SK-N-MC (cell line): Measurements from ENCODE around the gene WDR7.

Experiments
- DNase-seq: peaks from one replicate; pipeline ENCODE4 v3.0.0-alpha.2; 2011; ENCODE audit warnings: low read depth, low spot score
- H3K27ac ChIP-seq: fragments of 200-600 bp; sonication (generic); 2 replicates; pipeline ENCODE4 v1.5.1; 2016; ENCODE audit warnings: mixed run types
- H3K36me3 ChIP-seq: fragments of 200-600 bp; sonication (generic); 2 replicates; pipeline ENCODE4 v1.6.1; 2017; ENCODE audit warnings: antibody characterized with exemption, low read length, mixed read lengths; ENCODE audit not compliant: insufficient read depth
- H3K4me3 ChIP-seq: fragments of 200-600 bp; sonication (generic); 2 replicates; pipeline ENCODE4 v1.5.1; 2016
- H3K9ac ChIP-seq: fragments of 200-600 bp; sonication (generic); 2 replicates; pipeline ENCODE4 v1.8.0; 2017; ENCODE audit warnings: mixed run types, mixed read lengths; ENCODE audit not compliant: insufficient read length
- H3K9me3 ChIP-seq: fragments of 200-600 bp; sonication (generic); 2 replicates; pipeline ENCODE4 v1.6.1; 2017; ENCODE audit warnings: low read depth, mild to moderate bottlenecking, antibody characterized with exemption, low read length, moderate library complexity, mixed read lengths
- EZH2 ChIP-seq: fragments of 200-600 bp; sonication (generic); IDR thresholded peaks from one replicate; pipeline ENCODE4 v1.6.1; 2017; ENCODE audit warnings: antibody characterized with exemption
- FOXP2 ChIP-seq: optimal IDR thresholded peaks from 2 replicates; pipeline ENCODE3; 2011; ENCODE audit warnings: mild to moderate bottlenecking, moderate library complexity; ENCODE audit not compliant: insufficient read depth; ENCODE audit errors: extremely low read length, control extremely low read depth
- POLR2AphosphoS5 ChIP-seq: IDR thresholded peaks from 2 replicates; pipeline ENCODE4 v1.6.1; 2012; ENCODE audit warnings: mild to moderate bottlenecking, low read depth, low read length, borderline replicate concordance

The WDR7 gene

GRCh38 chr18:56884511-56884910 lies 233.4 kb downstream of the WDR7 start:
- Histone ChIP-seq H3K36me3 (no peaks in the 10 kb centered on the region), H3K9ac (no peak overlapping the region), H3K9me3 (no peaks in the 10 kb centered on the region), H3K4me3 (no peak overlapping the region), H3K27ac (no peak overlapping the region)
- DNase-seq, result no peak
- TF ChIP-seq FOXP2 (no peak), EZH2 (no peak), POLR2AphosphoS5 (no peak)

GRCh38 chr18:56888978-56889377 lies 237.8 kb downstream of the WDR7 start:
- Histone ChIP-seq H3K9ac (no peak overlapping the region), H3K4me3 (no peak overlapping the region), H3K27ac (no peak overlapping the region), H3K9me3 (no peaks in the 10 kb centered on the region), H3K36me3 (no peaks in the 10 kb centered on the region)
- no peak for DNase-seq
- TF ChIP-seq EZH2 (no peak), POLR2AphosphoS5 (no peak), FOXP2 (no peak)

GRCh38 chr18:56889621-56890020 lies 238.5 kb downstream of the WDR7 start:
- no peak overlapping the region for H3K9ac ChIP-seq
- no peak overlapping the region for H3K4me3 ChIP-seq
- no peaks in the 10 kb centered on the region for H3K36me3 ChIP-seq
- no peak overlapping the region for H3K27ac ChIP-seq
- no peak for DNase-seq
- H3K9me3 ChIP-seq, result no peaks in the 10 kb centered on the region
- TF ChIP-seq POLR2AphosphoS5, result no peak
- no peak for TF ChIP-seq FOXP2

- H3K27ac ChIP-seq, result no peak overlapping the region
- H3K36me3 ChIP-seq, result no peaks in the 10 kb centered on the region
- no peak for DNase-seq
- no peak overlapping the region for H3K9ac ChIP-seq
- no peaks in the 10 kb centered on the region for H3K9me3 ChIP-seq
- H3K4me3 ChIP-seq, result no peak overlapping the region
- TF ChIP-seq POLR2AphosphoS5 (no peak), EZH2 (no peak), FOXP2 (no peak)
These were observed 239.5 kb downstream of the WDR7 start for GRCh38 chr18:56890632-56891031.

GRCh38 chr18:56891116-56891515 lies 240.0 kb downstream of the WDR7 start:
- Histone ChIP-seq H3K9ac (no peak overlapping the region), H3K4me3 (no peak overlapping the region), H3K36me3 (no peaks in the 10 kb centered on the region), H3K9me3 (no peaks in the 10 kb centered on the region), H3K27ac (no peak overlapping the region)
- no peak for DNase-seq
- no peak for TF ChIP-seq EZH2
- TF ChIP-seq POLR2AphosphoS5, result no peak
- no peak for TF ChIP-seq FOXP2

- TF ChIP-seq FOXP2 (no peak), EZH2 (no peak)
- no peak overlapping the region for H3K9ac ChIP-seq
- H3K4me3 ChIP-seq, result no peak overlapping the region
- DNase-seq, result no peak
- H3K9me3 ChIP-seq, result no peaks in the 10 kb centered on the region
- no peak overlapping the region for H3K27ac ChIP-seq
- no peaks in the 10 kb centered on the region for H3K36me3 ChIP-seq
These were observed 240.7 kb downstream of the WDR7 start for GRCh38 chr18:56891870-56892269.

GRCh38 chr18:56897122-56897521 lies 246.0 kb downstream of the WDR7 start:
- no peak for DNase-seq
- no peak overlapping the region for H3K27ac ChIP-seq
- H3K4me3 ChIP-seq, result no peak overlapping the region
- no peak overlapping the region for H3K9ac ChIP-seq
- H3K36me3 ChIP-seq, result no peaks in the 10 kb centered on the region
- no peak for TF ChIP-seq FOXP2
- no peak for TF ChIP-seq EZH2
- TF ChIP-seq POLR2AphosphoS5, result no peak
- no peaks in the 10 kb centered on the region for H3K9me3 ChIP-seq

- H3K9me3 ChIP-seq, result no peaks in the 10 kb centered on the region
- no peak overlapping the region for H3K27ac ChIP-seq
- H3K36me3 ChIP-seq, result no peaks in the 10 kb centered on the region
- no peak overlapping the region for H3K4me3 ChIP-seq
- DNase-seq, result no peak
- H3K9ac ChIP-seq, result no peak overlapping the region
- TF ChIP-seq EZH2 (no peak), FOXP2 (no peak), POLR2AphosphoS5 (no peak)
These were observed 248.5 kb downstream of the WDR7 start for GRCh38 chr18:56899660-56900059.

- H3K4me3 ChIP-seq, result no peak overlapping the region
- no peak overlapping the region for H3K9ac ChIP-seq
- H3K27ac ChIP-seq, result no peak overlapping the region
- H3K9me3 ChIP-seq, result no peaks in the 10 kb centered on the region
- TF ChIP-seq POLR2AphosphoS5, result no peak
- no peak for TF ChIP-seq EZH2
- no peak for TF ChIP-seq FOXP2
- DNase-seq, result no peak
- H3K36me3 ChIP-seq, result no peaks in the 10 kb centered on the region
These were observed 249.3 kb downstream of the WDR7 start for GRCh38 chr18:56900195-56901094.

GRCh38 chr18:56901919-56902318 lies 250.8 kb downstream of the WDR7 start:
- Histone ChIP-seq H3K36me3 (no peaks in the 10 kb centered on the region), H3K27ac (no peak overlapping the region), H3K9me3 (no peaks in the 10 kb centered on the region), H3K4me3 (no peak overlapping the region), H3K9ac (no peak overlapping the region)
- DNase-seq, result no peak
- TF ChIP-seq POLR2AphosphoS5 (no peak), FOXP2 (no peak), EZH2 (no peak)
